ENCODE data around the gene EFCAB11.
A peak's percentile ranks its signal among the peaks of the same experiment; 100 is the strongest.

Gene EFCAB11

DNA sequence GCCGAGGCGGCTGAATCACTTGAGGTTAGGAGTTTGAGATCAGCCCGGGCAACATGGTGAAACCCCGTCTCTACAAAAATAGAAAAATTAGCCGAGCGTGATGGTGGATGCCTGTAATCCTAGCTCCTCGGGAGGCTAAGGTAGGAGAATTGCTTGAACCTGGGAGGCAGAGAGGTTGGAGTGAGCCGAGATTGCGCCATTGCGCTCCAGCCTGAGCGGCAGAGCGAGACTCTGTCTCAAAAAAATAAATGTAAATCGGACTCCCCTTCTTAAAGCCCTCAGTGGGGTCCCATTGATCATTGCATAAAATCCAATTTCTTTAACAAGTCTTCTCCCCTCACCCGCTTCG lies 2.1 kb upstream of the EFCAB11 start:
- DNase-seq = no peak

- peak; percentile 97 for DNase-seq
These were observed 1.5 kb upstream of the EFCAB11 start, which contains the start of gene TDP1 for GRCh38 chr14:89955745-89956660. Gene TDP1 (plus strand): TSS chr14:89955927. CDS start chr14:89963115, 7,188 bp downstream.

DNA sequence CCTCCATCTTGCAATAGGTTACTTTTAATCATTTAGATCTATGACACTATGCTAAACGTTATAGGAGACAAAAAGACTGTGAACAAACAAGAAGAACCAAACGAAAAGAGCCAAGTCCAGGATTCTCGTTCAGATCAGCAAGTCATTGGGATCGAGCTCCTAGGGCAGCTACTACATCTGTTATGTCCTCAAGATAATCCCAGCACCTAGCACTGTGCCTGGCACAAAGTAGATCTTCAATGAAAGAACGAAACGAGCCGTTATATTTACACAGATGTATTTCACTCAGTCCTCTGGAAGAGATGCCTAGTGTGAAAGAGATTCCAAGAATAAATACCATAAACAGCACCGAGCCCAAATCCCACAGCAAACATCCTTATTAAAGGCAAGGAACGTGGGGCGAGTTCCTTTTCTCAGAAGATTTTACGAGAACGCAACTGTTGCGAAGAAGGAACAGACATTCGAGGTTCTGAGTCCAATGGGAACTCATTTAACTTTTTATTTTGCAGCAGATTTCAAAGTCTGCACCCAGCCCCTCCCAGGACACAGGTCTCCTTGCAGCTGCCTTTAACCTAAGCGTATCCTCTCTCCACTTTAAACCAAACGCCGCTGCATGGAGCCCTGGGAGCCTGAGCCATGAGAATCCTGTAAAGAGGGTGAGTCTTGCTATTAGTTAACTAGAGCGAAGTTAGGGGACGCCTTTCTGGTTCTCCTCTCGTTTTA lies 653 bp upstream of the EFCAB11 start:
- no peak for DNase-seq

DNA sequence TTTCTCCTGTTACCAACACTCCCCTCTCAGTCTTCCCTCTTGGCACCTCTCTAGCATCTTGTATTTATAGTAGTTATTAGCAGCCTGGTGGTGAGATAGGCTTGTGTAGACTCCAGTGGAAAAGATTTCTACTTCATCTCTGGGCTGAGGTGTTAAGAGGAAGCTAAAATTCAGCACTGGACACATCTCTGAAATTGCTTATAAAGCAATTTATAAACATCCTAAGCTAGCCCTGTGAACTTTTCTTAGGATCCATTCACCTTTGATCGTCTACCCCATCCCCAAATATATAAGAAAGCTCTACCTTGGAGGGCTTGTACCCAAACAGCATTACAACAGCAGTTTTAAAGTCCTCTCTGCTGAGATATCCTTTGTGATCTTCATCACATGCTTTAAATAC lies 928 bp downstream of the EFCAB11 start:
- DNase-seq = no peak

- DNase-seq = no peak
These were observed 2.0 kb downstream of the EFCAB11 start for GRCh38 chr14:89952576-89952975.

DNA sequence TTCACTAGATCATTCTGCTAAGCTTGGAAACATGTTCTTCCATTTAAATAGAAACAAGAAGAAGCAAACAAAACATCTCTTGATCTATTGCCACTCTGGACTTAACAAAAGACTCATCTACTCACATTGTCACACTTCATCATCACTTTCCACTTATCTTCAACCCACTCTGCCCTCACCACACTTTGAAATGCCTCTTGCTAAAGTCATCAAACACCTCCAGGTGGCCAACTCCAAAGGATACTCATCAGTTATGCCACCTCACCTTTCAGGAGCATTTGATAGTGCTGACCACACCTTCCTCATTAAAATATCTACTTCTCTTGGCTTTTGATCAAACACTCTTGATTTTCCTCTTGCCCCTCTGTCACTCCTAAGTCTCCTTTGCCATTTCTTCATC lies 7.2 kb downstream of the EFCAB11 start:
- no peak for DNase-seq

- no peak for DNase-seq
These were observed 12.6 kb downstream of the EFCAB11 start for GRCh38 chr14:89941830-89942377.

DNA sequence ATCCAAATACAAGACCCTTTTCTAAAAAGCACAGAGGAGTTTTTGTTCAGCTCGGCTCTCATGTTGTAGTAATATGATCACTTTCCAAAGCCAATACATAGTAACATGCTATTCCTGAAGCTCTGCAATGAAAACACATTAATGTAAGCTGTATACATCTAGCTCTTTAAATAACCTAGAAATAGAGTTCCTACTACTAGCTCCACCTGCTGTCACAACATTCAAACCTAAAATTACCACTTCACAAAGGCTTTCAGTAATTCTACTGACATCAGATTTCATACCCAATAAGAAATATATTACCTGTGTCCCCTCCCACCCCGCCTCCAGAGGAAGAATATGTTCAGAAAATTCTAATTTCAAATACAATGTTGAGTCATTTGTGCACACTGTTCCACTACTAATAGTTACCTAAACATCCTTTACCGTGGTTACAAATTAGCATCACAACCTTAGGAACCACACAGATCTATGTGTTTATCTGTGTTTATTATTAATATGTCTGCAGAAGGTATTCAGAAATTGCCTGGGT lies 17.8 kb downstream of the EFCAB11 start:
- DNase-seq = no peak

GRCh38 chr14:89933002-89933401 lies 21.5 kb downstream of the EFCAB11 start:
- DNase-seq = no peak

DNA sequence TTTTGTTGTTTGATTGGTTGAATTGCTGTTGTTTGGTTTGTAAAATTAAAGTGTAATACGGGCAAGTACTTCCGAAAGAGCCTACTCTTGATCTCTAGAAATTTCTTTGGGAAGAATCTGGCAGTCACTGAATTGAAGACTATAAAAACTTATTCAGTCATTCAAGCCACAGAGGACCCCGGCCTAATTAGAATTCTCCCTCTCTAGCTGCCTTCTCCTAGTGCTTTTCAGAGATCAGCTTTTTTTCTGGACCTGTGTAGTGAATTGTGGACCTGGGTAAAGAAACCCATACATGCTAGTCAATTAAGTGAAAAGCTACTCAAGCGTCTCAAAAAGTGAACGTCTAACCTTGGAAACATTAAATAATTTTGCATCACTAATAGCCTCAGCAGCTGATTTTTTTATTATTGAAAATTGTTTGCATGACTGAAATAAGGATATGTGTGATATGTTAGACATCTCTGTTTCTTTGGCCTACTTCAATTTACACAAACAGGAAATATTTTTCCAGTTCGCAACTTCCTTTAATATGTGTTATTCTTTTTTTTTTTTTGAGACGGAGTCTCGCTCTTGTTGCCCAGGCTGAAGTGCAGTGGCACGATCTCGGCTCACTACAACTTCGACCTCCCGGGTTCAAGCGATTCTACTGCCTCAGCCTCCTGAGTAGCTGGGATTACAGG lies 27.2 kb downstream of the EFCAB11 start:
- no peak for DNase-seq

DNA sequence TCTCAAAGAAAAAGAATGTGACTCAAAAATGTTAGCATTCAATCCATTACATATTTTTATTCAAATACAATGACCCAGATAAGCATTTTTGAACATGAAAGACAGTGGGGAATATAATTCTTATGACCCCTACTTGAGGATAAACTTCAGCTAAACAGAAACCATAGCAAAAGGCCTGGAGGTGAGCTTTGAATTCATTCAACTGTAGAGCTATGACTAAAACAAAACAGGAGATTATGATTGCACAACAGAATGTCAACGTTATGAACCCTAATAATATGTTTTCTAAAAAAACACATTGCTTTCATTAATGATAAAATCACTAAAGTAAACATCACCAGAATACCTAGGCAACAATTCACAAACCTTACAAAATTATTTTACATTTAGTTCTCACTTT lies 27.8 kb downstream of the EFCAB11 start:
- no peak for DNase-seq

DNA sequence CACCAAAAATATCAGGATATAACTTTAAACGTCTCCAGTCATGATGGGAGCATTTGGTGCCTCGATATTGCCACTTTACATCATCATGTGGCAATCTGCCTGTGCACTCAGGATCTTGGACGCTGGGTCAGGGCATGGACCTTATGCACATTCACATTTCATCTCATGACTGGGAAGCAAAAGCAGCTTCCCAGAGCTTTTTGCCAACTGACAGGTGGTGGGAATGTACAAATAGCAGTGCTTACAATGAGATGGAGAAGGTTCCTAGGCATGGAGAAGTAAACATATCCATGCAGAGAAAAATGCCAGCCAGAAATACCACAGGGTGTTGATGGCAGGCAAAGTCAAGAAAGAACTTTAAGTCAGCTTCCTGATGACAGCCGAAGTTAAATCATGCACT lies 30.3 kb downstream of the EFCAB11 start:
- no peak for DNase-seq

GRCh38 chr14:89922031-89922907 lies 32.3 kb downstream of the EFCAB11 start:
- DNase-seq = no peak

- no peak for DNase-seq
These were observed 33.2 kb downstream of the EFCAB11 start for GRCh38 chr14:89921346-89921745.

GRCh38 chr14:89920056-89920455 lies 34.5 kb downstream of the EFCAB11 start:
- DNase-seq = no peak

- DNase-seq = no peak
These were observed 35.8 kb downstream of the EFCAB11 start for GRCh38 chr14:89918721-89919120.

GRCh38 chr14:89915114-89915878 lies 39.2 kb downstream of the EFCAB11 start:
- peak; percentile 63 for DNase-seq

DNA sequence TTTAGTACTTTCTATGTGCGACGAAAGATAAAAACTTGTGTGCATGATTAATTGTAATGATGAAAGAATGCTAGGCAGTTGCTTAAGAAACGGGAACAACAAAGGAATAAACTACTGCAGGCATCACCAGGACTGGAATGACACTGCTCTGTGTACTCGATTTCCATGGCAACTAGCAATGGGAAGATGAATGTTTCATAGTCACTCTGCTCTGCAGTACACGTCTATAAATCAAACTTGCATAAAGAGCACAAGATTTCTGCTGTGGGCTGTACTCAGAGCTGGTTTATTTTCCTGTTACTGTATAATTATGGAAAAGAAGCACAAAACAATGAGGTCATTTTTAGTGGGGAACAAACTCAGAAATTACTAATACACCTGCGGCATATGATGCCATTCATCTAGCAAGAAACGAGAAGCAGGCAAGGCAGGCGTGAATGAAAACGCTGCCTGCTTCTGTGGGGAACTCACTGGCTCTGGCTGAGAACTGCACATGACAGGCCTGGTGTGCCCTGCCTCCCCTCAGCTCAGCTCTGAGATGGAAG lies 41.8 kb downstream of the EFCAB11 start:
- DNase-seq = no peak

DNA sequence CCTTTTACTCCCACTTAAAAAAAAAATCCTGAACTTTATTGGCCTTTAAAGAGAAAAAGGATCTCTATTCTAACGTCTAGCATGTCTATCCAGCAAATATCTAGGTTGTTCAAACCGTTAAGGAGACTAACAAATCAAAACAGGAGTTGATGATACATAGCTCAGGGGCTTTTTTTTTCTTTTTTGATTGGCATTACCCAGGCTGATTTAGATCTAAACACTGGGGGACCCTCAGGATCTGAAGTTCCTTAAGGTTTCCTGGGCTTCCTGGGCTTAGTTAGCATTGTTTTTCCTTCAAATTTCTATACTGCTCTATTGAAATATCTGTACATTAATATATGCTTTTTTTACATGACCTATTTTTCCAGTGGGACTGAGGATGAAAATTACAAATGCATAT lies 42.3 kb downstream of the EFCAB11 start:
- DNase-seq = no peak

GRCh38 chr14:89911010-89911919 lies 43.3 kb downstream of the EFCAB11 start:
- no peak for DNase-seq

All from activated CD4-positive, CD25-positive, alpha-beta regulatory T cell treated with anti-CD3 and anti-CD28 coated beads, Interleukin-2, amount 50 U/mL, for 72 hours (primary cell).